RWPE2 (cell line): Measurements from ENCODE around the gene TMPRSS9.
"Not testable (repeated sequence)": the region's sequence is repeated elsewhere in the genome, so short reads cannot be mapped to it uniquely, and the experiment has no call there.

Experiments
- ATAC-seq: fragments of 200-7000 bp; cut with Tn5 transposase; 3 replicates; pipeline ENCODE4 v1.9.1; 2021; ENCODE audit warnings: low read depth
- DNase-seq: peaks from one replicate; pipeline ENCODE4 v3.0.0-alpha.2; 2020; ENCODE audit warnings: low spot score
- H3K27ac ChIP-seq: fragments of 450-650 bp; 2 replicates; pipeline ENCODE4 v1.5.1; 2017; ENCODE audit warnings: mild to moderate bottlenecking; ENCODE audit not compliant: poor library complexity, severe bottlenecking
- H3K27me3 ChIP-seq: fragments of 250-450 bp; sonication (Bioruptor Pico); 2 replicates; pipeline ENCODE4 v1.5.1; 2021; ENCODE audit warnings: mild to moderate bottlenecking, moderate library complexity; ENCODE audit not compliant: insufficient read depth, poor library complexity, severe bottlenecking
- H3K36me3 ChIP-seq: fragments of 250-450 bp; sonication (Bioruptor Pico); 2 replicates; pipeline ENCODE4 v1.5.1; 2020; ENCODE audit warnings: low read depth, mild to moderate bottlenecking, moderate library complexity
- H3K4me1 ChIP-seq: fragments of 250-450 bp; sonication (Bioruptor Pico); 2 replicates; pipeline ENCODE4 v1.5.1; 2021; ENCODE audit warnings: mild to moderate bottlenecking, moderate library complexity; ENCODE audit not compliant: insufficient read depth, poor library complexity, severe bottlenecking
- H3K4me3 ChIP-seq: fragments of 250-450 bp; sonication (Bioruptor Pico); 2 replicates; pipeline ENCODE4 v1.5.1; 2021; ENCODE audit warnings: mild to moderate bottlenecking, moderate library complexity; ENCODE audit not compliant: severe bottlenecking
- H3K9me3 ChIP-seq: fragments of 250-450 bp; sonication (Bioruptor Pico); 2 replicates; pipeline ENCODE4 v1.5.1; 2021; ENCODE audit warnings: mild to moderate bottlenecking, moderate library complexity; ENCODE audit not compliant: severe bottlenecking
- TF ChIP-seq, protein P1 (sequence below): fragments of 450-650 bp; IDR thresholded peaks from one replicate; pipeline ENCODE4 v1.5.1; 2017; ENCODE audit warnings: mild to moderate bottlenecking, moderate library complexity; ENCODE audit not compliant: poor library complexity, severe bottlenecking

Gene TMPRSS9

DNA sequence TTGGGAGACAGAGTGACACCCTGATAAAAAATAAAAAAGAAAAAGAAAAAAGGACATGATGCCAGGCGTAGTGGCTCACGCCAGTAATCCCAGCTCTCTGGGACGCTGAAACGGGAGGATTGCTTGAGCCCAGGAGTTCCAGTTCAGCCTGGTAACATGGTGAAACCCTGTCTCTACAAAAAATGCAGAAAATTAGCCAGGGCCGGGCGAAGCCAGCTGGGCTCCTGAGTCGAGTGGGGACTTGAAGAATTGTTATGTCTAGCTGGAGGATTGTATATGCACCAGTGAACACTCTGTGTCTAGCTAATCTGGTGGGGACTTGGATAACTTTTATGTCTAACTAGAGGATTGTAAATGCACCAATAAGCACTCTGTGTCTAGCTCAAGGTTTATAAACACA is 32.3 kb downstream of the TMPRSS9 start:
- H3K27me3 ChIP-seq, result no peaks in the 10 kb centered on the region
- H3K4me3 ChIP-seq, result no peak overlapping the region
- ATAC-seq, result no peak
- H3K4me1 ChIP-seq, result no peaks in the 10 kb centered on the region
- TF ChIP-seq, protein P1, sequence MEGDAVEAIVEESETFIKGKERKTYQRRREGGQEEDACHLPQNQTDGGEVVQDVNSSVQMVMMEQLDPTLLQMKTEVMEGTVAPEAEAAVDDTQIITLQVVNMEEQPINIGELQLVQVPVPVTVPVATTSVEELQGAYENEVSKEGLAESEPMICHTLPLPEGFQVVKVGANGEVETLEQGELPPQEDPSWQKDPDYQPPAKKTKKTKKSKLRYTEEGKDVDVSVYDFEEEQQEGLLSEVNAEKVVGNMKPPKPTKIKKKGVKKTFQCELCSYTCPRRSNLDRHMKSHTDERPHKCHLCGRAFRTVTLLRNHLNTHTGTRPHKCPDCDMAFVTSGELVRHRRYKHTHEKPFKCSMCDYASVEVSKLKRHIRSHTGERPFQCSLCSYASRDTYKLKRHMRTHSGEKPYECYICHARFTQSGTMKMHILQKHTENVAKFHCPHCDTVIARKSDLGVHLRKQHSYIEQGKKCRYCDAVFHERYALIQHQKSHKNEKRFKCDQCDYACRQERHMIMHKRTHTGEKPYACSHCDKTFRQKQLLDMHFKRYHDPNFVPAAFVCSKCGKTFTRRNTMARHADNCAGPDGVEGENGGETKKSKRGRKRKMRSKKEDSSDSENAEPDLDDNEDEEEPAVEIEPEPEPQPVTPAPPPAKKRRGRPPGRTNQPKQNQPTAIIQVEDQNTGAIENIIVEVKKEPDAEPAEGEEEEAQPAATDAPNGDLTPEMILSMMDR, result no peak
- no peaks in the 10 kb centered on the region for H3K36me3 ChIP-seq
- no peak overlapping the region for H3K27ac ChIP-seq
- no peak for DNase-seq
- H3K9me3 ChIP-seq, result no peaks in the 10 kb centered on the region

DNA sequence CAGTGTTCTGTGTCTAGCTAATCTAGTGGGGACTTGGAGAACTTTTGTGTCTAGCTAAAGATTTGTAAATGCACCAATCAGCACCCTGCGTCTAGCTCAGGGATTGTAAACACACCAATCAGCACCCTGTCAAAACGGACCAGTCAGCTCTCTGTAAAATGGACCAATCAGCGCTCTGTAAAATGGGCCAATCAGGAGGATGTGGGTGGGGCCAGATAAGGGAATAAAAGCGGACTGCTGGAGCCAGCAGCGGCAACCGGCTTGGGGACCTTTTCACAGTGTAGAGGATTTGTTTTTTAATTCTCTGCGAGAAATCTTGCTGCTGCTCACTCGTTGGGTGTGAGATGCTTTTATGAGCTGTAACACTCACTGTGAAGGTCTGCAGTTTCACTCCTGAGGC is 32.8 kb downstream of the TMPRSS9 start:
- H3K4me3 ChIP-seq, DNase-seq, H3K27ac ChIP-seq, H3K36me3 ChIP-seq, H3K27me3 ChIP-seq, H3K4me1 ChIP-seq, H3K9me3 ChIP-seq, ATAC-seq: not testable (repeated sequence)

DNA sequence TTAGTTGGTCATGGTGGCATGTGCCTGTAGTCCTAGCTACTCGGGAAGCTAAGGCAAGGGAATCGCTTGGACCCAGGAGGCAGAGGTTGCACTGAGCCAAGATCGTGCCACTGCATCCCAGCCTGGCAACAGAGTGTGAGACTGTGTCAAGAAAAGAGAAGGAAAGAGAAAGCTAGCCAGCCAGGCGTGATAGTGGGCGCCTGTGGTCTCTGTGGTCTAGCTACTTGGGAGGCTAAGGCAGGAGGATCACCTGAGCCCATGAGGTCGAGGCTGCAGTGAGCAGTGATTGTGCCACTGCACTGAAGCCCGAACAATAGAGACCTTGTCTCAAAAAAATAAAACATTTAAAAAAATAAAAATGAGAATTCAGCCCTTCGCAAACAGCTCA is 34.0 kb downstream of the TMPRSS9 start:
- ATAC-seq, result no peak
- no peak overlapping the region for H3K4me3 ChIP-seq
- no peaks in the 10 kb centered on the region for H3K27me3 ChIP-seq
- DNase-seq, result no peak
- TF ChIP-seq, protein P1, result no peak
- H3K4me1 ChIP-seq, result no peaks in the 10 kb centered on the region
- H3K9me3 ChIP-seq, result no peaks in the 10 kb centered on the region
- H3K36me3 ChIP-seq, result no peaks in the 10 kb centered on the region
- no peak overlapping the region for H3K27ac ChIP-seq

DNA sequence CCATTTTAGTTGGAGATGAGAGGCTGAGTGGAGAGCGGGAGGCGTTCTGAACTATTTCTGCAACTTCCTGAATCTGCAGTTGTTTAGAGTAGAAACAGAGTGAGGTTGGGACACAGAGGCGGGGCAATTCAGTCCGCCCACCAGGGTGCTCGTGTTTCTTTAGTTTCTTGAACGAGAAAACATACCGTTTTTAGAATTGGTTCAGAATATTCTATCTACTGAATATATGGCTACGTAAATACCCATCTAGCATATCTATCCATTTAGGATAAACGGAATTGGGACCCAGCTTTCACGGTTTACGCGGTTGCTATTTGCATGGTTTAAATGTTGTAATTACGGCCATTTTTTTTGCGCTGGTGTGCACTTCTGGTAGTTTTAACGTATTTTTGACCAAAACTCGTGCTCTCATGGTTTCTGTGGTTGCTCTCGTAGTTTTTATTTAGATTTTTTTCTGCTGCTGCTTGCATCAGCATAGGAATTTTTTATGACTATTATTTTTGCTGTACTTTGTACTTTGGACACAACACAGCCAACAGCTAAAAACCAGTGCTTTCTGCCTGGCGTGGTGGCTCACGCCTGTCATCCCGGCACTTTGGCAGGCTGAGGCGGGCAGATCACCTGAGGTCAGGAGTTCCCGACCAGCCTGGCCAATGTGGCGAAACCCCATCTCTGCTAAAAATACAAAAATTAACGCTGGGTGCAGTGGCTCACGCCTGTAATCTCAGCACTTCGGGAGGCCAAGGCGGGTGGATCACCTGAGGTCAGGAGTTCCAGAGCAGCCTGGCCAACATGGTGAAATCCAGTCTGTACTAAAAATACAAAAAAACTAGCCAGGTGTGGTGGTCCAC is 34.6 kb downstream of the TMPRSS9 start:
- TF ChIP-seq, protein P1, result no peak
- no peaks in the 10 kb centered on the region for H3K9me3 ChIP-seq
- ATAC-seq (no peak), DNase-seq (no peak)
- no peak overlapping the region for H3K4me3 ChIP-seq
- no peaks in the 10 kb centered on the region for H3K36me3 ChIP-seq
- no peak overlapping the region for H3K27ac ChIP-seq
- H3K27me3 ChIP-seq, result no peaks in the 10 kb centered on the region
- no peaks in the 10 kb centered on the region for H3K4me1 ChIP-seq

DNA sequence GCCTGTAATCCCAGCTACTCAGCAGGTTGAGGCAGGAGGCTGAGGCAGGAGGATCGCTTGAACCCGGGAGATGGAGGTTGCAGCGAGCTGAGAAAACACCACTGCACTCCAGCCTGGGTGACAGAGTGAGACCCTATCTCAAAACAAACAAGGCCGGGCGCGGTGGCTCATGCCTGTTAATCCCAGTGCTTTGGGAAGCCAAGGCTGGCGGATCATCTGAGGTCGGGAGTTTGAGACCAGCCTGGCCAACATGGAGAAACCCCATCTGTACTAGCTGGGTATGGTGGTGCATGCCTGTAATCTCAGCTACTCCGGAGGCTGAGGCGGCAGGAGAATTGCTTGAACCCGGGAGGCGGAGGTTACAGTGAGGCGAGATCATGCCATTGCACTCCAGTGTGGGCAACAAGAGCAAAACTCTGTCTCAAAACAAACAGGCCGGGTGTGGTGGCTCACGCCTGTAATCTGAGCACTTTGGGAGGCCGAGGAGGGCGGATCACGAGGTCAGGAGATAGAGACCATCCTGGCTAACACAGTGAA is 35.3 kb downstream of the TMPRSS9 start:
- not testable (repeated sequence) for ATAC-seq, H3K36me3 ChIP-seq, H3K27me3 ChIP-seq, H3K27ac ChIP-seq, H3K9me3 ChIP-seq, H3K4me3 ChIP-seq, DNase-seq, H3K4me1 ChIP-seq

DNA sequence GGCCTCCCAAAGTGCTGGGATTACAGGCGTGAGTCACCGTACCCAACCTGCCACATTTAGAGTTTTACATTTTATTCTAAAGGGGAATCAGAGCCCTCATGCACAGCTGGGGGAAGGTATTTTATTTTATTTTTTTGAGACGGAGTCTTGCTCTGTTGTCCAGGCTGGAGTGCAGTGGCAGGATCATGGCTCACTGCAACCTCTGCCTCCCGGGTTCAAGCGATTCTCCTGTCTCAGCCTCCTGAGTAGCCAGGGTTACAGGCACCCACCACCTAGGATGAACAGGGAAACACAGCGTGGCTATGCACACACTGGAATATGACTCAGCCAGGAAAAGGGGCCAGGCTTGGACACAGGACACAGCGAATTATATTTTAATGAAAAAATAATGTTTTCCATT is 37.1 kb downstream of the TMPRSS9 start:
- not testable (repeated sequence) for ATAC-seq, H3K4me3 ChIP-seq, H3K27ac ChIP-seq, H3K27me3 ChIP-seq, H3K9me3 ChIP-seq, H3K4me1 ChIP-seq, DNase-seq, H3K36me3 ChIP-seq
